Lower lobe of right lung (tissue), 2 donors: ENCODE results near the gene POLK. TPM values are rescaled to one million over a fixed set of nuclear protein-coding genes. Genes with fewer than 3 reads are reported as not detected.

Experiments used
- ATAC-seq, 2 donors: fragments of 200-7000 bp; cut with Tn5 transposase; one replicate each; pipeline ENCODE4 v1.9.1; 2020 to 2022; ENCODE audit warnings: mild to moderate bottlenecking in 2 of 2, moderate library complexity in 2 of 2
- DNase-seq: peaks from one replicate; pipeline ENCODE4 v3.0.0-alpha.2; 2020
- H3K27ac ChIP-seq: fragments of 200-600 bp; one replicate; pipeline ENCODE4 v1.8.0; 2022
- H3K27me3 ChIP-seq: fragments of 200-600 bp; one replicate; pipeline ENCODE4 v1.8.0; 2022; ENCODE audit warnings: low read depth
- H3K36me3 ChIP-seq: fragments of 200-600 bp; one replicate; pipeline ENCODE4 v1.8.0; 2022; ENCODE audit warnings: mild to moderate bottlenecking
- H3K4me1 ChIP-seq: fragments of 200-600 bp; one replicate; pipeline ENCODE4 v1.8.0; 2022
- H3K4me3 ChIP-seq: fragments of 200-600 bp; one replicate; pipeline ENCODE4 v1.8.0; 2022; ENCODE audit warnings: mild to moderate bottlenecking
- H3K9me3 ChIP-seq: fragments of 200-600 bp; one replicate; pipeline ENCODE4 v1.8.0; 2022
- CTCF ChIP-seq: fragments of 200-600 bp; IDR thresholded peaks from one replicate; pipeline ENCODE4 v1.8.0; 2022; ENCODE audit warnings: antibody characterized with exemption, mild to moderate bottlenecking
- intact Hi-C: fragments of 100-400 bp; cut with DNase I; formaldehyde crosslinking; loops from one replicate; pipeline ENCODE4 v1.11.0; 2022
- total RNA-seq: library from RNA; stranded (reverse); fragmentation: NEBNext Ultra II Directional; extraction: Animal tissue kit (Norgen Biotek cat#: 25700); gene quantifications from one replicate; pipeline ENCODE4 v1.2.1, GENCODE V29; 2021
- donor health status: DM: no; HTN: yes; CAD: no; lungs with severe emphysema.

The POLK gene
- total RNA-seq, 1 donor from 2014 or later: 39.6 TPM

- Histone ChIP-seq H3K27ac (peak overlapping the region; percentile 89), H3K9me3 (no peaks in the 10 kb centered on the region), H3K36me3 (no peaks in the 10 kb centered on the region), H3K4me3 (peak overlapping the region; percentile 77), H3K27me3 (no peaks in the 10 kb centered on the region), H3K4me1 (peaks cover 40% of the 10 kb centered on the region)
- TF ChIP-seq CTCF: no peak
- intact Hi-C loops: no loop called here
- no peak for ATAC-seq
- DNase-seq: no peak
Observed at GRCh38 chr5:75512383-75513074, 838 bp downstream of the POLK start.

DNA sequence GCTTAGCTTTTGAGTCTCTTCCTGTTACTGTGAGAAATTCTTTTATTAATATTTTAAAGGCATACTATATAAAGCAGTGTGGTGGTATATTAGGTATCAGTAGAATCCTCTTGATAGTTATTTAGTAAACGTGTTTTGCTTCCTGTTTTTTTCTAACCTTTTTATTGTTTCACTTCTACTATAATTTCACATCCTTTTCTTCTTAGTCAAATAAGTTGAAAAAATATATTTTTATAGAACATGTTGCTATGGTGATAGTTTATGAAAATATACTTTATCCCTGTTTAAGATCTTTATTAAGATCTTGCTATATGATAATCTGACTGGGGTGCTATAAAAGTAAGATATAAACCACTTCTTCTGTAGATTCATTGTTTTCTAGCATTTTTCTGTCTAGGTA is 2.1 kb downstream of the POLK start:
- intact Hi-C loops: no loop called here

DNA sequence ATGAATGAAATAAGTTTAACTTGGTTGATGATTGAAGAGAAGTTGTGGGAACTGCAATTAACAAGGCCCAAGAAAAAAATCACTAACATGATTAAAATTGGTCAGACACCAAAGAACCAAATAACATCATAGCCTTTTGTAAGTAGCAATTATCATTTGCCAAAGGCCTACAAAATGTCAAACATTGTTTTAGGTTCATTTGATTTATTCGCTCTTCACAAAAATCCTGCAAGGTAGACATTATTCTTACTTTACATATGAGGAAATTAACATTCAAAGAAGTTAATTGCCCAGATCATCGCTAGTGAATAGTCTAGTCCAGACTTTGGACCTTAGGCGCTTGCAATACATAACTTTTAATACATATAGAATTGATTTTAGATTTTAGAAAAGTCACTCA is 2.6 kb downstream of the POLK start:
- Histone ChIP-seq H3K36me3 (no peaks in the 10 kb centered on the region), H3K27ac (no peak overlapping the region), H3K27me3 (no peaks in the 10 kb centered on the region), H3K4me1 (peaks cover 31% of the 10 kb centered on the region), H3K9me3 (no peaks in the 10 kb centered on the region), H3K4me3 (no peak overlapping the region)
- intact Hi-C loops: no loop called here
- ATAC-seq (no peak), DNase-seq (no peak)
- no peak for TF ChIP-seq CTCF

More for the DNA sequence above, 2.1 kb downstream of the POLK start:
- Histone ChIP-seq H3K36me3 (no peaks in the 10 kb centered on the region), H3K27ac (no peak overlapping the region), H3K4me1 (peaks cover 36% of the 10 kb centered on the region), H3K9me3 (no peaks in the 10 kb centered on the region), H3K4me3 (no peak overlapping the region), H3K27me3 (no peaks in the 10 kb centered on the region)
- DNase-seq (no peak), ATAC-seq (no peak)
- TF ChIP-seq CTCF: no peak

GRCh38 chr5:75519761-75520160 is 8.1 kb downstream of the POLK start:
- Histone ChIP-seq H3K4me3 (no peak overlapping the region), H3K27me3 (no peaks in the 10 kb centered on the region), H3K27ac (no peak overlapping the region), H3K9me3 (peaks cover 22% of the 10 kb centered on the region), H3K4me1 (no peaks in the 10 kb centered on the region), H3K36me3 (no peaks in the 10 kb centered on the region)
- ATAC-seq (no peak), DNase-seq (no peak)
- no peak for TF ChIP-seq CTCF
- intact Hi-C loops: no loop called here

- TF ChIP-seq CTCF: no peak
- intact Hi-C loops: no loop called here
Observed at GRCh38 chr5:75521195-75521594, 9.5 kb downstream of the POLK start.

More at GRCh38 chr5:75521195-75521594, 9.5 kb downstream of the POLK start:
- Histone ChIP-seq H3K27me3 (no peaks in the 10 kb centered on the region), H3K9me3 (peaks cover 22% of the 10 kb centered on the region), H3K4me1 (no peaks in the 10 kb centered on the region), H3K27ac (no peak overlapping the region), H3K36me3 (no peaks in the 10 kb centered on the region), H3K4me3 (no peak overlapping the region)
- DNase-seq: no peak
- ATAC-seq: no peak
